ENCODE measurements around the gene STRN3.

The STRN3 gene

DNA sequence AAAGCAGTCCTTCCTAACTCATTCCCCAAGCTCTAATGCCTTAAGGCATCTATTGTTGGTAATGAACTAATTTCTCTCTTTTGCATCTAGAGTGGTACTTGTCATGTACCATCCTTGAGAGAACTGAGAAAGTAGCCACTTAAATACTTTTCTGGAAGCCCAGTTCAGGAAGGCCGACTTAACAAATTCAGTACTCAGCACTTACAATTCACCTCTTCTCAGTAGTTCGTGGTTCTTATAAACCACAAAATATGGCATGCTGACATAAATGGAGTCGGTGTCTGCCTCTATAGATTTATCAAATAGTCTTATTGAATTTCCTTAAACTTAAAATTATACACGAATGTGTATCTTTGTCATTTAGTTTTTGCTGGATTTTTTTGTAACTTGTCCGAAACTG is 161.2 kb downstream of the STRN3 start:
- no peak for DNase-seq

DNA sequence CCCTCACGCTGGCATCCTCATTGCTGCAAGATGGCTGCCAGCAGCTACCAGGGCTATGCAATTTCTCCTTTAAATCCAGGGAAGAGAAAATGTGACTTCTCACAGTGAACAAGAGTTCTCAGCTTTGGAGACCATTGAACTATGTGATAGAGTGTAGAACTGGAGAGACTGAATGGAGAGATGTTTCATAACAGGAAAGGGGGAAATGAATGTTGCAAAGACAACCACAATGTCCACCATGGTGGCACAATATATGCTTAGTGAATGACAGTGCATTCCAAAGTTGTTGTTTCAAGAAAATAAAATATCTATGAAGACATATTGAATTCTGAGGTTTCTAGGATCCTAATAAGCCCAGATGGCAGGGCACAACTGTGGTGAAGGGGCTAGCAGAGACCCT is 165.0 kb downstream of the STRN3 start:
- DNase-seq: no peak

DNA sequence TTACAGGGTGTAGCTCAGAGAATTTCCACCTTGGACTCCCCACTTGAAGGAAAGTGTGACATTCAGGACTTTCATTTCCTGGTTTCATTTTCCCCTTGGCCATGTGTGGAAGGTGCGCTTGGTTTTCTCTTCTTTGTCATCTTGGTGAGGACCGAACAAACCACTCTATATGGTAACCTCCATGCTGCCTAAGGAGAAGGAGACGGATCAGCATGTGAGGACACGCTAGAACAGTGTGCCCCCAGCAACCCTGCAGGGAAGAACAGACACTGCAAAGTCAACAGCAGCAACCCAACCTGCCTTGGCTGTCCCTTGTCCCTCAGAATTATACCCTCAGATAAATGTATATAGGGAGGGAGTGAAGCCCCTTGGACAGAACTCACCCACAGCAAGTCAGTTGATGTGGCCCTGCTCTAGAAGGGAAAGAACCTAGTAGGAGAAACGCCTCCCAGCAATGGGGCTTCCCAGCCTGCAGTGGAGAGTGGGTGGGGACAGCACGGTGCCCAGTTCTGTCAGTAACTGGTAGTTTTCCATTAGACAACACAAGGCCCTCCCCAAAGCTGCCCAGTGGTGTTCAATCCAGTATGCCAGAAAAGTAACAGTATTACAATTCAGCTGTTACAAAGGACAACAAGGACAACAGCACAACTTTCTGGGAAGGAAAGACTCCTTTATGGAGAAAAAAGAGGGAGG is 170.7 kb downstream of the STRN3 start:
- DNase-seq: no peak

DNA sequence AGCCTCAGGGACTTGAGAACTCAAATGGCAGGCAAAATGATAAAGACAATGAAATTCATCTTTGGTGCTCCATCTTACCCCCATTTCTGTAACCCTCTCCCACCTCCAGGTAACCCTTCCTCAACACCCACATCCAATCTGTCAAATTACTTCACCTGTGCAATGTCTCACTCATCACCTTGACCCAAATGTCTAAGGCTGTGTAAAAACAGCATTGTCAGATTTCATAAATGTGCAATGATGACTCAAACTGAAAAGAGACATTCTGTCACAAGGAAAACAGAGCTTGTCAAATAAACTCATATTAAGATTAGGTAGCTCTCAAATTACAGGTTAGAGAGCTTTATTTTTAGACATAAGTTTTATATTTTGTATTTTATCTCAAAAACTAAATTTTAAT is 171.7 kb downstream of the STRN3 start:
- no peak for DNase-seq

DNA sequence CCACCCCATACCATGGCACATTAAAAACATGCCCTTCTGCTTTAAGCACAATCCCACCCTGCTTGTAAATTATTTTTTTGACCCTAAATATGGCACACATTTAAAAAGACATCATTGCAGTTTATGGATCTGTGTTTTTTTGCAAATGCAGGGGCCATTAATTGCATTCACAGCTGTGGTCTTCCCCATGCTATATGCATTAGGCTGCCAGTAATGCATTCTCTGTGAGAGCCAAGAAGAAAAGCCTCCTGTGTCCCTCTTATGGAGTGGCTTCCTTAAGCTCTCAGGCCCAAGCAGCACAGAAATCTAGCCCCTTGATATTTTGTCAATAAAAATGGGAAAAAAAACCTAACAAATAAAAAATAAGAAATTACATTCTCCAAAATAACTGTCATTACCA is 172.2 kb downstream of the STRN3 start:
- DNase-seq: no peak

DNA sequence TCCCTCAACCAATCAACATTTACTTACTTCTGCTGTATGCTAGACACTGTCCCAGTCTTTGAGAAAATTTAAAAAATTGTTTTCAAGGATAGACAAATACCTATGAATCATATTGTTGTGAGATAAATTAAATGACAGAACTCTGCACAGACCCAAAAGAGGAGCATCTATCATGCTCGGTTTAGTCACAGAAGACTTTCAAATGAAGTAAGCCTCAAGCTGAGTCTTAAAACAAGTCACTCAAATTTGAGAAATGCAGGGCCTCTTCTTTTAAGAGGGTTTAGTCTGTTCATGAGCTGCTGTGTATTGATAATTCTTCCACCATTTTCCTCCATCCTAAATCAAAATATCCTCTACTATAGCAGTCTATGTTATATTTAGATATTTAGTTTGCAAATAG is 176.2 kb downstream of the STRN3 start:
- DNase-seq: no peak

DNA sequence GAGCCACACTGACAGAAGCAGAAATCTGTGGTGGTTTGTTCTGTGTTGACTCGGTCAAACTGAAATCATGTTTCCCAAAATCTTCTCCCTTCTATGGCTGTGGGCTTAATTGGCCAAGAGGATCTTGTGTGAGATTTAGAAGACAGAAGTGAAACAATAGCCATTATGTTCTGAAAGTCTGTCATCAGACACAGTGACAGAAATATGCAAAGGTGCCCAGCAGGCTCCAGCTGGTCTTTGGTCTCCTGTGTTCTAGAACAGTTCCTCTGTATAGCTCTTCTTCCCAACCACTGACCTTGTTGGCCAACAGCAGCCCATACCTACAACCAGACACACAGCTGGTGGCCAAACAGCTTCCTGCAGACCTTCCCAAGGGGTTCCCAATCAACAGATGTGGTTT is 176.8 kb downstream of the STRN3 start:
- DNase-seq: no peak

DNA sequence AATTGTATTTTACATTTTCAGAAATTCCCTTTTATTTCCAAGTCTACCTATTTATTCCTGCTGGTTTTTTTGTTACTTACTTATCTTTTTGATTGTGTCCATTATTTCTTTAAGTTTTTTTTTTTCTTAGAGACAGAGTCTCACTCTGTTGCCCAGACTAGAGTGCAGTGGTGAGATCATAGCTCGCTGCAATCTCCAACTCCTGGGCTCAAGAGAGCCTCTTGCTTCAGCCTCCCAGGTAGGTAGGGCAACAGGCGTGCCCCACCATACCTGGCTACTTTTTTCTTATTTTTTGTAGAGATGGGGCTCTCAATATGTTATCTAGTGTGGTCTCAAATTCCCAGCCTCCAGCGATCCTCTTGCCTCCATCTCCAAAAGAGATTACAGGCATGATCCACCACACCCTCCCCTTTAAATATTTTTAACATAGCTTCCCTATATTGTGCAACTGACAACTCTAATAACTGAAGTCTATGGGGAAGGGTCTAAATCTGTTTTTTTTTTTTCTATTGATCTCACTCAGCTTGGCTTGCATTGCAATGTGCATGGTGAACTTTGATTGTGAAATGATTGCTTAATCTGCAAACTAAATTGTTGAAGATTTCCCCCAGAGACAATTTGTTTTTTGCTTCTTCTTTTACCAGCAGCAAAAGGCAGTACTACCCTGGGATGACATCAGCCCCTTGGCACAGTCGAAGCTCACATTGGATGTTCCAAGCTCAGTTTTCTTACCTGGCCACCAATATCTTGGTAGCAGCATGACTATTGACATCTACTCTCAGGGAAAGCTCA is 177.5 kb downstream of the STRN3 start:
- no peak for DNase-seq
